Uterus (tissue), 4 donors: ENCODE results near the gene KCNJ15. TPM values are rescaled to one million over a fixed set of nuclear protein-coding genes. Genes with fewer than 3 reads are reported as not detected.

ENCODE experiments used
- DNase-seq, 2 donors: peaks; one replicate each; pipeline ENCODE4 v3.0.0-alpha.2; 2019 to 2020
- H3K27ac ChIP-seq, 2 donors: fragments of 200-600 bp; sonication (generic); 1 replicate in 1 of 2; 2 replicates in 1 of 2; pipeline ENCODE4 v1.5.1; 2016 to 2018
- H3K27me3 ChIP-seq, 2 donors: fragments of 200-600 bp; sonication (generic); one replicate each; pipeline ENCODE4 v1.5.1; 2018 to 2019; ENCODE audit warnings: control low read depth in 1 of 2
- H3K36me3 ChIP-seq, 2 donors: fragments of 200-600 bp; sonication (generic); one replicate each; pipeline ENCODE4 v1.5.1; 2019; ENCODE audit warnings: control low read depth in 1 of 2
- H3K4me1 ChIP-seq, 2 donors: fragments of 200-600 bp; sonication (generic); one replicate each; pipeline ENCODE4 v1.5.1; 2018 to 2019; ENCODE audit warnings: control low read depth in 1 of 2
- H3K4me3 ChIP-seq, 2 donors: fragments of 200-600 bp; sonication (generic); 1 replicate in 1 of 2; 2 replicates in 1 of 2; pipeline ENCODE4 v1.5.1; 2018 to 2019; ENCODE audit warnings: mild to moderate bottlenecking in 1 of 2
- H3K9me3 ChIP-seq, 2 donors: fragments of 200-600 bp; sonication (generic); one replicate each; pipeline ENCODE4 v1.5.1; 2019; ENCODE audit warnings: control low read depth in 1 of 2
- CTCF ChIP-seq, 4 experiments: fragments of 200-600 bp in 2 of 4; fragments of 450-650 bp in 2 of 4; sonication (generic) in 2 of 4; IDR thresholded peaks; one replicate each; pipeline ENCODE4 v1.5.1; 2016 to 2019; ENCODE audit warnings: antibody characterized with exemption in 4 of 4, mild to moderate bottlenecking in 2 of 4, moderate library complexity in 1 of 4
- POLR2A ChIP-seq, 2 donors: fragments of 450-650 bp; IDR thresholded peaks; one replicate each; pipeline ENCODE4 v1.6.1; 2016; ENCODE audit warnings: antibody characterized with exemption in 2 of 2, mild to moderate bottlenecking in 1 of 2, moderate library complexity in 1 of 2
- intact Hi-C: fragments of 100-400 bp; cut with DNase I; formaldehyde crosslinking; loops from one replicate; pipeline ENCODE4 v1.15.1; 2023; ENCODE audit warnings: low total_unique reads
- total RNA-seq, 4 donors: library from RNA; depleted of rRNA in 3 of 4; stranded (reverse); fragments of >200 nt in 3 of 4; gene quantifications; one replicate each; pipeline versions ENCODE4 v1.1.0 to v1.2.4, GENCODE V29; 2014 to 2023
- donor health status: DM: yes; HTN: yes; CAD: no.

KCNJ15 gene
- total RNA-seq, 4 donors from 2014 or later = 0.21 to 1.1 (median 0.28) TPM

- Histone ChIP-seq H3K27me3 (no peaks in the 10 kb centered on the region), H3K4me1 (no peaks in the 10 kb centered on the region), H3K36me3 (no peaks in the 10 kb centered on the region), H3K9me3 (no peaks in the 10 kb centered on the region), H3K27ac (no peak overlapping the region), H3K4me3 (no peak overlapping the region)
- intact Hi-C loops = no loop called here
- DNase-seq = no peak
- TF ChIP-seq CTCF (IDR thresholded peaks at IDR 0.05) (no peak), POLR2A (IDR thresholded peaks at IDR 0.05) (no peak)
Measured at GRCh38 chr21:38284216-38284615, 27.4 kb downstream of the KCNJ15 start.

- H3K4me1 ChIP-seq = no peaks in the 10 kb centered on the region
- H3K27me3 ChIP-seq = no peaks in the 10 kb centered on the region
- no peaks in the 10 kb centered on the region for H3K9me3 ChIP-seq
- no peak overlapping the region for H3K4me3 ChIP-seq
- TF ChIP-seq CTCF (IDR thresholded peaks at IDR 0.05) = no peak
- no peak for TF ChIP-seq POLR2A (IDR thresholded peaks at IDR 0.05)
- DNase-seq = no peak
- H3K27ac ChIP-seq = no peak overlapping the region
- intact Hi-C loops = no loop called here
- no peaks in the 10 kb centered on the region for H3K36me3 ChIP-seq
Measured at GRCh38 chr21:38286739-38287471, 30.1 kb downstream of the KCNJ15 start.

GRCh38 chr21:38287476-38287875 lies 30.7 kb downstream of the KCNJ15 start:
- Histone ChIP-seq H3K9me3 (no peaks in the 10 kb centered on the region), H3K36me3 (no peaks in the 10 kb centered on the region), H3K27ac (no peak overlapping the region), H3K27me3 (no peaks in the 10 kb centered on the region), H3K4me1 (no peaks in the 10 kb centered on the region), H3K4me3 (no peak overlapping the region)
- TF ChIP-seq POLR2A (IDR thresholded peaks at IDR 0.05) (no peak), CTCF (IDR thresholded peaks at IDR 0.05) (no peak)
- intact Hi-C loops = no loop called here
- no peak for DNase-seq

- no peaks in the 10 kb centered on the region for H3K36me3 ChIP-seq
- no peaks in the 10 kb centered on the region for H3K4me1 ChIP-seq
- no peak for DNase-seq
- no peak overlapping the region for H3K27ac ChIP-seq
- H3K27me3 ChIP-seq = no peaks in the 10 kb centered on the region
- H3K9me3 ChIP-seq = no peaks in the 10 kb centered on the region
- no peak for TF ChIP-seq POLR2A (IDR thresholded peaks at IDR 0.05)
- TF ChIP-seq CTCF (IDR thresholded peaks at IDR 0.05) = no peak
- H3K4me3 ChIP-seq = no peak overlapping the region
- intact Hi-C loops = no loop called here
Measured at GRCh38 chr21:38289705-38290485, 33.1 kb downstream of the KCNJ15 start.

GRCh38 chr21:38290809-38291208 lies 34.0 kb downstream of the KCNJ15 start:
- TF ChIP-seq CTCF (IDR thresholded peaks at IDR 0.05) (no peak), POLR2A (IDR thresholded peaks at IDR 0.05) (no peak)

More at GRCh38 chr21:38290809-38291208, 34.0 kb downstream of the KCNJ15 start:
- H3K4me3 ChIP-seq = no peak overlapping the region
- no peaks in the 10 kb centered on the region for H3K9me3 ChIP-seq
- no peaks in the 10 kb centered on the region for H3K4me1 ChIP-seq
- no peak overlapping the region for H3K27ac ChIP-seq
- no peak for DNase-seq
- no peaks in the 10 kb centered on the region for H3K36me3 ChIP-seq
- intact Hi-C loops = no loop called here
- no peaks in the 10 kb centered on the region for H3K27me3 ChIP-seq
